ENCODE data around the gene HAPLN3. TPM values are rescaled to one million over a fixed set of nuclear protein-coding genes. Genes with fewer than 3 reads are reported as not detected.

HAPLN3 gene
- total RNA-seq, 4 donors from 2014 or later = 3.0 to 10.5 (median 6.7) TPM

GRCh38 chr15:88891540-88892254 is 3.6 kb downstream of the HAPLN3 start:
- ATAC-seq = no peak
- WGBS, 2 donors (ENCODE audit: low coverage in 1 of 2) = 82 to 95% methylated on average over 3 to 4 of the region's 7 CpGs

GRCh38 chr15:88890495-88890894 is 4.8 kb downstream of the HAPLN3 start:
- no peak for ATAC-seq
- Histone ChIP-seq H3K4me1 (peaks cover 0 to 17% (median 9%) of the 10 kb centered on the region in 3 donors), H3K36me3 (peaks cover 0 to 9% of the 10 kb centered on the region in 2 donors), H3K9me3 (no peaks in the 10 kb centered on the region), H3K4me3 (no peak overlapping the region), H3K27me3 (peaks cover 40% of the 10 kb centered on the region), H3K27ac (no peak overlapping the region)
- WGBS, 2 donors (ENCODE audit: low coverage in 1 of 2) = 90 to 100% methylated on average over 4 of the region's 4 CpGs
- TF ChIP-seq POLR2A (IDR thresholded peaks at IDR 0.05) (no peak), EP300 (IDR thresholded peaks at IDR 0.05) (no peak), CTCF (IDR thresholded peaks at IDR 0.05) (no peak), POLR2AphosphoS5 (IDR thresholded peaks at IDR 0.05) (no peak)

More at GRCh38 chr15:88891540-88892254, 3.6 kb downstream of the HAPLN3 start:
- H3K4me3 ChIP-seq = no peak overlapping the region
- no peak for TF ChIP-seq POLR2A (IDR thresholded peaks at IDR 0.05)
- no peak for TF ChIP-seq EP300 (IDR thresholded peaks at IDR 0.05)
- no peak for TF ChIP-seq CTCF (IDR thresholded peaks at IDR 0.05)
- TF ChIP-seq POLR2AphosphoS5 (IDR thresholded peaks at IDR 0.05) = no peak
- peaks cover 41% of the 10 kb centered on the region for H3K27me3 ChIP-seq
- H3K36me3 ChIP-seq = peaks cover 0 to 9% of the 10 kb centered on the region in 2 donors
- no peak overlapping the region for H3K27ac ChIP-seq
- no peaks in the 10 kb centered on the region for H3K9me3 ChIP-seq
- H3K4me1 ChIP-seq = peaks cover 0 to 29% (median 13%) of the 10 kb centered on the region in 3 donors

GRCh38 chr15:88888719-88889118 is 6.6 kb downstream of the HAPLN3 start:
- H3K36me3 ChIP-seq = peaks cover 0 to 9% of the 10 kb centered on the region in 2 donors
- no peak overlapping the region for H3K4me3 ChIP-seq
- no CpG with 5 or more reads among the region's 5 CpGs for WGBS, 2 donors (ENCODE audit: low coverage in 1 of 2)
- TF ChIP-seq POLR2AphosphoS5 (IDR thresholded peaks at IDR 0.05) (no peak), EP300 (IDR thresholded peaks at IDR 0.05) (no peak), CTCF (IDR thresholded peaks at IDR 0.05) (no peak), POLR2A (IDR thresholded peaks at IDR 0.05) (no peak)
- peaks cover 22% of the 10 kb centered on the region for H3K27me3 ChIP-seq
- ATAC-seq = no peak
- H3K27ac ChIP-seq = no peak overlapping the region
- no peaks in the 10 kb centered on the region for H3K9me3 ChIP-seq
- H3K4me1 ChIP-seq = no peaks in the 10 kb centered on the region

- H3K4me1 ChIP-seq = no peaks in the 10 kb centered on the region
- WGBS, 2 donors (ENCODE audit: low coverage in 1 of 2) = 80 to 100% methylated on average over 3 to 5 of the region's 18 CpGs
- TF ChIP-seq POLR2AphosphoS5 (IDR thresholded peaks at IDR 0.05) (no peak), EP300 (IDR thresholded peaks at IDR 0.05) (no peak), POLR2A (IDR thresholded peaks at IDR 0.05) (no peak), CTCF (IDR thresholded peaks at IDR 0.05) (no peak)
- H3K9me3 ChIP-seq = no peaks in the 10 kb centered on the region
- ATAC-seq = no peak
- H3K27me3 ChIP-seq = peaks cover 7% of the 10 kb centered on the region
- peaks cover 0 to 9% of the 10 kb centered on the region in 2 donors for H3K36me3 ChIP-seq
- H3K27ac ChIP-seq = no peak overlapping the region
- no peak overlapping the region for H3K4me3 ChIP-seq
Measured at GRCh38 chr15:88887068-88887580, 8.2 kb downstream of the HAPLN3 start.

GRCh38 chr15:88882785-88883184 is 12.6 kb downstream of the HAPLN3 start:
- no peaks in the 10 kb centered on the region for H3K9me3 ChIP-seq
- no peak overlapping the region for H3K27ac ChIP-seq
- WGBS, 2 donors (ENCODE audit: low coverage in 1 of 2) = 71 to 73% methylated on average over 1 to 4 of the region's 4 CpGs
- no peak for ATAC-seq
- no peaks in the 10 kb centered on the region for H3K4me1 ChIP-seq
- peaks cover 0 to 9% of the 10 kb centered on the region in 2 donors for H3K36me3 ChIP-seq
- no peak overlapping the region for H3K4me3 ChIP-seq
- TF ChIP-seq EP300 (IDR thresholded peaks at IDR 0.05) (no peak), POLR2A (IDR thresholded peaks at IDR 0.05) (no peak), CTCF (IDR thresholded peaks at IDR 0.05) (no peak)
- H3K27me3 ChIP-seq = no peaks in the 10 kb centered on the region
